CD4-positive, alpha-beta memory T cell (primary cell): ENCODE data around the gene SLC8A1. TPM values are rescaled to one million over a fixed set of nuclear protein-coding genes. Genes with fewer than 3 reads are reported as not detected.

Experiments used
- CTCF ChIA-PET: fragments of 350-600 bp; sonication (Branson Sonifier 250); formaldehyde crosslinking; loops from one replicate; lab custom pipeline; 2021; ENCODE audit warnings: inconsistent platforms; ENCODE audit not compliant: partially characterized antibody; lab: Charles Lee
- POLR2A ChIA-PET: fragments of 350-600 bp; sonication (Branson Sonifier 250); formaldehyde crosslinking; loops from one replicate; lab custom pipeline; 2021; ENCODE audit not compliant: partially characterized antibody; lab: Charles Lee
- DNase-seq, 5 donors: peaks; one replicate each; pipeline versions ENCODE4 v3.0.0 to v3.0.0-alpha.2; 2020 to 2022; ENCODE audit warnings: mixed read lengths in 1 of 5
- H3K27ac ChIP-seq: one replicate; pipeline ENCODE4 v1.7.0; 2013; ENCODE audit warnings: low read depth, low read length
- H3K27me3 ChIP-seq: 2 replicates; pipeline ENCODE4 v1.7.0; 2013; ENCODE audit warnings: mild to moderate bottlenecking, low read length, moderate library complexity; ENCODE audit not compliant: insufficient read depth
- H3K36me3 ChIP-seq: 2 replicates; pipeline ENCODE4 v1.7.0; 2013; ENCODE audit warnings: mild to moderate bottlenecking, low read length, moderate library complexity; ENCODE audit not compliant: insufficient read depth
- H3K4me1 ChIP-seq: 2 replicates; pipeline ENCODE4 v1.7.0; 2013; ENCODE audit warnings: mild to moderate bottlenecking, low read length, moderate library complexity; ENCODE audit not compliant: insufficient read depth
- H3K4me3 ChIP-seq, 2 donors: one replicate each; pipeline ENCODE4 v1.7.0; 2013; ENCODE audit warnings: low read length in 2 of 2, mild to moderate bottlenecking in 1 of 2
- H3K9me3 ChIP-seq, 2 donors: one replicate each; pipeline ENCODE4 v1.7.0; 2013; ENCODE audit warnings: low read length in 2 of 2, control low read depth in 1 of 2; ENCODE audit not compliant: control insufficient read depth in 1 of 2
- H3K27ac Mint-ChIP-seq, 7 donors: one replicate each; pipeline ENCODE4 v1.8.0; 2020 to 2021; ENCODE audit warnings: mixed read lengths in 7 of 7, mild to moderate bottlenecking in 6 of 7, inconsistent platforms in 3 of 7, moderate library complexity in 3 of 7
- H3K27me3 Mint-ChIP-seq, 2 donors: one replicate each; pipeline ENCODE4 v1.8.0; 2020 to 2021; ENCODE audit warnings: mixed read lengths in 2 of 2
- H3K36me3 Mint-ChIP-seq, 2 donors: one replicate each; pipeline ENCODE4 v1.8.0; 2020 to 2021; ENCODE audit warnings: mixed read lengths in 2 of 2, inconsistent platforms in 1 of 2, mild to moderate bottlenecking in 1 of 2
- H3K4me1 Mint-ChIP-seq, 4 donors: one replicate each; pipeline ENCODE4 v1.8.0; 2020 to 2021; ENCODE audit warnings: mixed read lengths in 4 of 4, mild to moderate bottlenecking in 1 of 4
- H3K4me3 Mint-ChIP-seq, 8 donors: one replicate each; pipeline ENCODE4 v1.8.0; 2020 to 2021; ENCODE audit warnings: mixed read lengths in 8 of 8, mild to moderate bottlenecking in 7 of 8, moderate library complexity in 6 of 8, inconsistent platforms in 3 of 8
- H3K9me3 Mint-ChIP-seq, 8 donors: one replicate each; pipeline ENCODE4 v1.8.0; 2020 to 2021; ENCODE audit warnings: mixed read lengths in 8 of 8, mild to moderate bottlenecking in 5 of 8, inconsistent platforms in 3 of 8, moderate library complexity in 1 of 8
- intact Hi-C: fragments of 100-400 bp; cut with micrococcal nuclease; formaldehyde crosslinking; loops from one replicate; pipeline ENCODE4 v1.15.1; 2023
- polyA plus RNA-seq, 2 donors: library from polyadenylated mRNA; unstranded; fragments of 300-500 nt; fragmentation: Illumina TruSeq; gene quantifications; one replicate each; pipeline ENCODE4 v1.2.3, GENCODE V29; 2021
- total RNA-seq, 2 experiments: library from RNA; stranded (reverse); gene quantifications; one replicate each; pipeline ENCODE4 v1.2.3, GENCODE V29; 2021

Gene SLC8A1
- total and polyA plus RNA-seq, 4 experiments from 2014 or later: 0.36 to 0.79 TPM; not detected in 2

DNA sequence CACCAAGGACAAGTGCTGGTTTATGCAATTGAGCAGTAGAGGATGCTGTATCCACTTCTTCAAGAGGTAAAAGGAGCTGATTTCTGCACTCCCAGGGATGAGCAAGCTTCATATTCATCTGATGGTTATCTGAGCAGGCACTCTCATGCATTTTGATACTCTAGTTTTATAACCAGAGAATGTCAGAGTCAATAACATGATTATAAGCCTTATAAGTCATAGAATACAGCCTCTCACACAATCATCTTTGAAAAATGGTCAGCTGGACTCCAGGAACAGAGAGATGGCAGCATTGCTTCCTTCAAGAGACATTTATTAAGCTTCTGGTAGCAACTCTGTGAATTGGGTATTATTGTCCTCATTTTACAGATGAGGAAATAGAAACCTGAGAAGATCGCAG is 167.1 kb downstream of the SLC8A1 start:
- peaks cover 0 to under 1% (median under 1%) of the 10 kb centered on the region in 4 donors for H3K4me1 Mint-ChIP-seq
- intact Hi-C loops: no loop called here
- Histone ChIP-seq H3K4me3 (no peak overlapping the region), H3K27ac (no peak overlapping the region), H3K36me3 (no peaks in the 10 kb centered on the region), H3K27me3 (no peaks in the 10 kb centered on the region), H3K9me3 (no peaks in the 10 kb centered on the region), H3K4me1 (no peaks in the 10 kb centered on the region)
- H3K9me3 Mint-ChIP-seq: peaks cover 0 to under 1% (median 0%) of the 10 kb centered on the region in 8 donors
- no peaks in the 10 kb centered on the region for H3K36me3 Mint-ChIP-seq
- H3K4me3 Mint-ChIP-seq: no peak overlapping the region
- H3K27me3 Mint-ChIP-seq: no peaks in the 10 kb centered on the region
- CTCF ChIA-PET: no interaction called here
- POLR2A ChIA-PET: no interaction called here
- DNase-seq: no peak
- no peak overlapping the region for H3K27ac Mint-ChIP-seq

- H3K27ac Mint-ChIP-seq: no peak overlapping the region
- H3K4me3 Mint-ChIP-seq: no peak overlapping the region
- POLR2A ChIA-PET: no interaction called here
- CTCF ChIA-PET: no interaction called here
- no peaks in the 10 kb centered on the region for H3K9me3 Mint-ChIP-seq
- H3K27me3 Mint-ChIP-seq: no peaks in the 10 kb centered on the region
- no peak for DNase-seq
- H3K36me3 ChIP-seq: no peaks in the 10 kb centered on the region
- H3K9me3 ChIP-seq: no peaks in the 10 kb centered on the region
- H3K27me3 ChIP-seq: no peaks in the 10 kb centered on the region
- H3K27ac ChIP-seq: no peak overlapping the region
- no peak overlapping the region for H3K4me3 ChIP-seq
- H3K36me3 Mint-ChIP-seq: no peaks in the 10 kb centered on the region
- intact Hi-C loops: no loop called here
- H3K4me1 Mint-ChIP-seq: no peaks in the 10 kb centered on the region
- H3K4me1 ChIP-seq: no peaks in the 10 kb centered on the region
These were observed 168.6 kb downstream of the SLC8A1 start for GRCh38 chr2:40283111-40283909.

GRCh38 chr2:40282428-40282827 is 169.5 kb downstream of the SLC8A1 start:
- DNase-seq: no peak
- H3K36me3 ChIP-seq: no peaks in the 10 kb centered on the region
- H3K27me3 Mint-ChIP-seq: no peaks in the 10 kb centered on the region
- H3K4me3 Mint-ChIP-seq: no peak overlapping the region
- H3K9me3 ChIP-seq: no peaks in the 10 kb centered on the region
- no peaks in the 10 kb centered on the region for H3K4me1 Mint-ChIP-seq
- H3K4me3 ChIP-seq: no peak overlapping the region
- H3K9me3 Mint-ChIP-seq: no peaks in the 10 kb centered on the region
- H3K27ac ChIP-seq: no peak overlapping the region
- no peaks in the 10 kb centered on the region for H3K27me3 ChIP-seq
- H3K36me3 Mint-ChIP-seq: no peaks in the 10 kb centered on the region
- POLR2A ChIA-PET: no interaction called here
- no peak overlapping the region for H3K27ac Mint-ChIP-seq
- CTCF ChIA-PET: no interaction called here
- intact Hi-C loops: no loop called here
- no peaks in the 10 kb centered on the region for H3K4me1 ChIP-seq

DNA sequence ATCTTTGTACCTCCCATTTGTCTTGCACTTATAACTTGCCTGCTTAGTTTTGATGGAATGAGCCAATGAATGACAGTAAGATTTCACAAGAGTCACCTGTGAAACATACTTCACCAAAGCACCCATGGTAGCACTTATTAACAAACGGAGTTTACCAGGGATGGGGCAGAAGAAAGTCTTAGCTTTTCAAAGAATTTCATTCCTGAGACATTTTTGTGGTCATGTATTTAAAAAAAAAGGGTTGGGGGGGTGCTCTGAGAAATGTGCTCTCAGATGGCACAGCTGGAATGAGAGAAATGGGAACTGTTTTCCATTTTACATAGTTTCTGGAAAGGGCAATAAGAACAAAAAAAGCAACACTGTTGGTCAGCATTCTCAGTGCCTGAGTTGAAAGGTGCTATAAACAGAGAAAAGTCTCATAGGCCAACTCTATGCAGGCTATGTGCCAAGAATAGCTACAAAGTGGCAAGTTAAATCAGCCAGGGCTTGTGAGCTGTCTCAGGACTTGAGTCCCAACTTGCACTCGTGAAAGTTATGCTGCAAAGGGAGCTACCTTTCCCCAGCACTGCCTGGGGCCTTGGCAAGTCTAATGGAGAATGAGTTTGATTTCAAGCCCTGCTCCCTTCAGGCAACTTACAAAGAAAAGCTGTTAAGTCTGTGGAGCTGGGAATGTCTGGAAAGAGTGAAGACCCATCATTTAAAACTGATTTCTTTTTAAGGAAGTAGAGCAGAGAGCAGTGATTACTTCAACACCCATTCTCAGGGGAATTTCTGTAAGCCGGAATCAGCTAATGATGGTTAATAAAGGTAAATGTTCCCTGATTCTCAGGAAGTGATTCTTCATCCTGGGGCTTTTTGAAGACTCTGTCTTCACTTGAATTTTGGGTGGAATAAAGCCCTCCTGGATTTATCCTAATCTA is 170.6 kb downstream of the SLC8A1 start:
- Histone ChIP-seq H3K27ac (no peak overlapping the region), H3K36me3 (no peaks in the 10 kb centered on the region), H3K9me3 (no peaks in the 10 kb centered on the region), H3K4me3 (no peak overlapping the region), H3K27me3 (no peaks in the 10 kb centered on the region), H3K4me1 (no peaks in the 10 kb centered on the region)
- CTCF ChIA-PET: no interaction called here
- H3K4me1 Mint-ChIP-seq: no peaks in the 10 kb centered on the region
- no peak overlapping the region for H3K4me3 Mint-ChIP-seq
- H3K36me3 Mint-ChIP-seq: no peaks in the 10 kb centered on the region
- no peak overlapping the region for H3K27ac Mint-ChIP-seq
- no peaks in the 10 kb centered on the region for H3K27me3 Mint-ChIP-seq
- POLR2A ChIA-PET: no interaction called here
- DNase-seq: no peak
- H3K9me3 Mint-ChIP-seq: no peaks in the 10 kb centered on the region
- intact Hi-C loops: no loop called here

DNA sequence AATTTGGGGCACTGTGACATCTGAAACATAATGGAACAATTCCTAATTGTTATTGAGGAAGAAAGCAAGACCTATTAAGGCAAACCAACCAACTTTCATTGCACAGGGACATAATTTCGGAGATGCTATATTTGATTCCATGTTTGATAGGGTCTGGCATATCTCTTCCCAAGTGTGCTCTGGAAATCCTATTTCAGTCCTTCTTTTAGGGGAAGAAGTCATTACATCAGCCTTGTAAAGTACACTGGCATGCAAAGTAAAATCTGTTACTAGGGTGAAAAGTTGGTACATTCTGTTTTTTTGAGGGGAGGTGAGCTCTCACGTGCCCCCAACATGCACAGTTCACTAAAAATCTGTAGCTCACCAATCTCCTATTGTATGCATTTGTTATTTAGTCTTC is 172.4 kb downstream of the SLC8A1 start:
- H3K4me1 Mint-ChIP-seq: no peaks in the 10 kb centered on the region
- H3K4me3 Mint-ChIP-seq: no peak overlapping the region
- no peaks in the 10 kb centered on the region for H3K27me3 ChIP-seq
- no peak overlapping the region for H3K27ac ChIP-seq
- H3K27me3 Mint-ChIP-seq: no peaks in the 10 kb centered on the region
- no peak for DNase-seq
- H3K27ac Mint-ChIP-seq: no peak overlapping the region
- H3K4me1 ChIP-seq: no peaks in the 10 kb centered on the region
- no peak overlapping the region for H3K4me3 ChIP-seq
- CTCF ChIA-PET: interaction anchor here (1.1 kb wide), 1 partner anchor 8 kb away, joined by 3 read pairs; no protein-coding TSS in a partner anchor
- no peaks in the 10 kb centered on the region for H3K9me3 Mint-ChIP-seq
- no peaks in the 10 kb centered on the region for H3K36me3 ChIP-seq
- intact Hi-C loops: no loop called here
- H3K36me3 Mint-ChIP-seq: no peaks in the 10 kb centered on the region
- H3K9me3 ChIP-seq: no peaks in the 10 kb centered on the region
- POLR2A ChIA-PET: no interaction called here

DNA sequence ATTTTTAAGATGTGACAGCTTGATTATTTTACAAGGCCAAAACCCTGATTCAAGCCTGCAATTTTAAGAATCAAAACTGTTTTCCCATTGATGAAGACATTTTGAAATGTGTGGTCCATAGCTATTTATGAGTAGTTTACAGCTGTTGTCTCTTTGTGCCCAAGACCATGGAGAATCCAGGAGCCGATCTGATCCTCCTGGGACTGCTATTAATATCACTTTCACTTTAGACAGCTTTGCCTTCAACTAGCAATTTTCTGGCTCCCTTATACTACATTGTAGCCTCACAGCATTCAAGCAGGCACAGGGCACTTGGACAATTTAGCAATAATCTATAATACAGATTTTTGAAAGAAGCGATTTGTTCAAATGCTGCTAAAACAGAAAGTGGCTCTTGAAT is 172.9 kb downstream of the SLC8A1 start:
- H3K9me3 ChIP-seq: no peaks in the 10 kb centered on the region
- no peak overlapping the region for H3K4me3 Mint-ChIP-seq
- no peaks in the 10 kb centered on the region for H3K4me1 ChIP-seq
- H3K4me1 Mint-ChIP-seq: no peaks in the 10 kb centered on the region
- no peaks in the 10 kb centered on the region for H3K36me3 Mint-ChIP-seq
- CTCF ChIA-PET: interaction anchor here (1.1 kb wide), 1 partner anchor 9 kb away, joined by 3 read pairs; no protein-coding TSS in a partner anchor
- DNase-seq: no peak
- no peaks in the 10 kb centered on the region for H3K27me3 Mint-ChIP-seq
- intact Hi-C loops: no loop called here
- H3K27me3 ChIP-seq: no peaks in the 10 kb centered on the region
- POLR2A ChIA-PET: no interaction called here
- H3K36me3 ChIP-seq: no peaks in the 10 kb centered on the region
- H3K27ac Mint-ChIP-seq: no peak overlapping the region
- no peaks in the 10 kb centered on the region for H3K9me3 Mint-ChIP-seq
- no peak overlapping the region for H3K4me3 ChIP-seq
- H3K27ac ChIP-seq: no peak overlapping the region

GRCh38 chr2:40276076-40276475 is 175.8 kb downstream of the SLC8A1 start:
- no peak overlapping the region for H3K4me3 ChIP-seq
- H3K9me3 ChIP-seq: no peaks in the 10 kb centered on the region
- ChIA-PET POLR2A (no interaction called here), CTCF (no interaction called here)
- H3K4me1 ChIP-seq: no peaks in the 10 kb centered on the region
- intact Hi-C loops: no loop called here
- no peak for DNase-seq
- no peaks in the 10 kb centered on the region for H3K27me3 ChIP-seq
- H3K9me3 Mint-ChIP-seq: peaks cover 0 to 5% (median 0%) of the 10 kb centered on the region in 8 donors
- no peaks in the 10 kb centered on the region for H3K4me1 Mint-ChIP-seq
- no peaks in the 10 kb centered on the region for H3K27me3 Mint-ChIP-seq
- H3K36me3 Mint-ChIP-seq: no peaks in the 10 kb centered on the region
- H3K27ac ChIP-seq: no peak overlapping the region
- no peak overlapping the region for H3K27ac Mint-ChIP-seq
- H3K4me3 Mint-ChIP-seq: no peak overlapping the region
- no peaks in the 10 kb centered on the region for H3K36me3 ChIP-seq
